Frontal cortex (tissue), 1 donor: ENCODE data around the gene VSTM2L. TPM values are rescaled to one million over a fixed set of nuclear protein-coding genes. Genes with fewer than 3 reads are reported as not detected.

Experiments used
- total RNA-seq: library from RNA; depleted of rRNA; stranded (reverse); fragments of >200 nt; gene quantifications from one replicate; pipeline ENCODE4 v1.2.3, GENCODE V29; 2014

VSTM2L gene
- total RNA-seq, 1 donor from 2014 or later, result 201 TPM

Other genes starting within 250 kb of the VSTM2L start
- gene CTNNBL1, start 209.1 kb upstream of the VSTM2L start, total RNA-seq, result 61.1 TPM
- 25.7 TPM for gene TTI1, start 130.3 kb downstream of the VSTM2L start, total RNA-seq
- gene RPRD1B, start 130.6 kb downstream of the VSTM2L start, total RNA-seq, result 39.1 TPM